GM23338 (cell line): ENCODE data around the gene YWHAH. TPM values are rescaled to one million over a fixed set of nuclear protein-coding genes. Genes with fewer than 3 reads are reported as not detected.

ENCODE experiments used
- ATAC-seq: fragments of 200-7000 bp; cut with Tn5 transposase; 3 replicates; pipeline ENCODE4 v1.9.1; 2020
- DNase-seq: peaks from one replicate; pipeline ENCODE4 v3.0.0-alpha.2; 2015; ENCODE audit warnings: low spot score
- H2AFZ ChIP-seq: fragments of 200-600 bp; sonication (generic); 2 replicates; pipeline ENCODE4 v1.8.0; 2016; ENCODE audit warnings: antibody characterized with exemption, mild to moderate bottlenecking, moderate library complexity
- H3F3A ChIP-seq: fragments of 200-600 bp; sonication (generic); replicated peaks from 2 replicates; pipeline ENCODE4 v1.8.0; 2017; ENCODE audit warnings: antibody characterized with exemption, mixed run types, low read depth
- H3K27ac ChIP-seq: fragments of 200-600 bp; sonication (generic); 2 replicates; pipeline ENCODE4 v1.6.1; 2016; ENCODE audit warnings: low read depth
- H3K27me3 ChIP-seq: fragments of 200-600 bp; sonication (generic); 2 replicates; pipeline ENCODE4 v1.8.0; 2016; ENCODE audit warnings: mild to moderate bottlenecking, mixed run types, moderate library complexity; ENCODE audit not compliant: insufficient read depth
- H3K36me3 ChIP-seq: fragments of 200-600 bp; sonication (generic); 2 replicates; pipeline ENCODE4 v1.8.0; 2016; ENCODE audit warnings: mild to moderate bottlenecking; ENCODE audit not compliant: insufficient read depth
- H3K4me1 ChIP-seq: fragments of 200-600 bp; sonication (generic); 2 replicates; pipeline ENCODE4 v1.8.0; 2016; ENCODE audit warnings: mild to moderate bottlenecking, moderate library complexity; ENCODE audit not compliant: insufficient read depth
- H3K4me2 ChIP-seq: fragments of 200-600 bp; sonication (generic); 2 replicates; pipeline ENCODE4 v1.7.1; 2017; ENCODE audit warnings: mixed run types
- H3K4me3 ChIP-seq: fragments of 200-600 bp; sonication (generic); 2 replicates; pipeline ENCODE4 v1.6.1; 2016; ENCODE audit warnings: mixed run types
- H3K79me2 ChIP-seq: fragments of 200-600 bp; sonication (generic); replicated peaks from 2 replicates; pipeline ENCODE4 v1.8.0; 2017; ENCODE audit warnings: mild to moderate bottlenecking; ENCODE audit not compliant: insufficient read depth
- H3K9me2 ChIP-seq: fragments of 200-600 bp; sonication (generic); 2 replicates; pipeline ENCODE4 v1.8.0; 2017; ENCODE audit not compliant: insufficient read depth
- H4K20me1 ChIP-seq: fragments of 200-600 bp; sonication (generic); replicated peaks from 2 replicates; pipeline ENCODE4 v1.8.0; 2017; ENCODE audit warnings: mild to moderate bottlenecking; ENCODE audit not compliant: insufficient read depth
- H3K27ac Mint-ChIP-seq: 2 replicates; pipeline ENCODE4 v1.8.0; 2020; ENCODE audit warnings: inconsistent platforms, mild to moderate bottlenecking, moderate library complexity, mixed read lengths
- H3K27me3 Mint-ChIP-seq: 3 replicates; pipeline ENCODE4 v1.8.0; 2022; ENCODE audit warnings: low read depth, mild to moderate bottlenecking, moderate library complexity, mixed read lengths, inconsistent platforms; ENCODE audit not compliant: insufficient read depth, poor library complexity
- H3K36me3 Mint-ChIP-seq: 3 replicates; pipeline ENCODE4 v1.8.0; 2021; ENCODE audit warnings: low read depth, mild to moderate bottlenecking, inconsistent platforms, moderate library complexity, mixed read lengths
- H3K4me1 Mint-ChIP-seq: 3 replicates; pipeline ENCODE4 v1.8.0; 2020; ENCODE audit warnings: mild to moderate bottlenecking, inconsistent platforms, mixed read lengths
- H3K4me3 Mint-ChIP-seq: 3 replicates; pipeline ENCODE4 v1.8.0; 2021; ENCODE audit warnings: moderate library complexity, mild to moderate bottlenecking, inconsistent platforms, mixed read lengths
- H3K9me3 Mint-ChIP-seq: 3 replicates; pipeline ENCODE4 v1.8.0; 2020; ENCODE audit warnings: moderate library complexity, mild to moderate bottlenecking, inconsistent platforms, mixed read lengths
- CREB1 ChIP-seq: fragments of 250-450 bp; sonication (Bioruptor Pico); IDR thresholded peaks from 2 replicates; pipeline ENCODE4 v1.5.0; 2020; ENCODE audit warnings: low read depth, mild to moderate bottlenecking, moderate library complexity
- EZH2 ChIP-seq: fragments of 200-600 bp; sonication (generic); IDR thresholded peaks from one replicate; pipeline ENCODE4 v1.8.0; 2017; ENCODE audit warnings: antibody characterized with exemption, mild to moderate bottlenecking, low read depth; ENCODE audit not compliant: unreplicated experiment
- EZH2phosphoT487 ChIP-seq: fragments of 200-600 bp; sonication (generic); IDR thresholded peaks from one replicate; pipeline ENCODE4 v1.8.1; 2018; ENCODE audit warnings: antibody characterized with exemption; ENCODE audit not compliant: unreplicated experiment
- JUNB ChIP-seq: IDR thresholded peaks from one replicate; pipeline ENCODE4 v1.6.1; 2016; ENCODE audit warnings: antibody characterized with exemption; ENCODE audit not compliant: unreplicated experiment
- NANOG ChIP-seq: IDR thresholded peaks from 2 replicates; pipeline ENCODE4 v1.6.1; 2016; ENCODE audit warnings: antibody characterized with exemption, borderline replicate concordance
- POLR2AphosphoS5 ChIP-seq: IDR thresholded peaks from 2 replicates; pipeline ENCODE4 v1.6.1; 2016; ENCODE audit warnings: antibody characterized with exemption, low read depth
- STAT1 ChIP-seq: IDR thresholded peaks from one replicate; pipeline ENCODE4 v1.6.1; 2016; ENCODE audit warnings: antibody characterized with exemption; ENCODE audit not compliant: unreplicated experiment
- ZNF114 ChIP-seq: fragments of 250-450 bp; sonication (Bioruptor Pico); IDR thresholded peaks from 2 replicates; pipeline ENCODE4 v1.5.0; 2020; ENCODE audit warnings: mild to moderate bottlenecking, moderate library complexity
- ZNF331 ChIP-seq: fragments of 250-450 bp; sonication (Bioruptor Pico); IDR thresholded peaks from 2 replicates; pipeline ENCODE4 v1.5.0; 2020; ENCODE audit warnings: low read depth, mild to moderate bottlenecking, moderate library complexity
- polyA plus RNA-seq: library from polyadenylated mRNA; unstranded; fragments of >200 nt; fragmentation: Nextera tagmentation; extraction: Ambion mirVana; gene quantifications from 2 replicates; pipeline ENCODE4 v1.2.1, GENCODE V29; 2016
- total RNA-seq: library from RNA; depleted of rRNA; stranded (reverse); fragments of >200 nt; shearing (Covaris generic); gene quantifications from 2 replicates; pipeline ENCODE4 v1.2.3, GENCODE V29; 2014
- TF ChIP-seq, protein P1 (sequence below), 2 experiments: fragments of 200-600 bp in 1 of 2; sonication (generic) in 1 of 2; conservative IDR thresholded peaks; 2 replicates each; pipeline versions ENCODE4 v1.5.1 to v1.6.1; 2016 to 2017; ENCODE audit warnings: antibody characterized with exemption in 2 of 2, low read depth in 2 of 2, mild to moderate bottlenecking in 2 of 2, moderate library complexity in 1 of 2
- TF ChIP-seq, protein P2 (sequence below): IDR thresholded peaks from one replicate; pipeline ENCODE4 v1.6.1; 2018; ENCODE audit warnings: antibody characterized with exemption; ENCODE audit not compliant: unreplicated experiment
- TF ChIP-seq, protein P3 (sequence below): IDR thresholded peaks from 2 replicates; pipeline ENCODE4 v1.6.1; 2016; ENCODE audit warnings: antibody characterized with exemption
- TF ChIP-seq, protein P4 (sequence below): fragments of 250-450 bp; sonication (Bioruptor Pico); IDR thresholded peaks from 2 replicates; pipeline ENCODE4 v1.5.0; 2020; ENCODE audit warnings: mild to moderate bottlenecking, moderate library complexity

The YWHAH gene
- total and polyA plus RNA-seq, 2 experiments from 2014 or later, result 277 to 283 TPM

DNA sequence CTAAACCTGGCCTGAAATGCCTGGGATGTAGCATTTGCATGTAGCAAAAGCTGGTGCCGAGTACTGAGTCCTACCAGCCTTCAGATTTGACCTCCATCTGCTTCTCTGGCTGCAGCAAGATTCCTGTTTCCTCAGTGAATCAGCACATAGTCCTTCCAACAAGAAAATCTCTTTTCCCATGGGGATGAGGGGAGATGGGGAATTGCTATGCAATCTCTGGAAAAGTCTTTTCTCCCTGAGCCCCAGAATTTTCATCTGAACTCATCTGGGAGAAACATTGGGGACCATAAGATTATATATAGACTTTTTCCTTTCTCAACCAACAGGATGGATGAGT lies 32.0 kb upstream of the YWHAH start:
- H3K27ac Mint-ChIP-seq, result no peak overlapping the region
- H3F3A ChIP-seq, result no peaks in the 10 kb centered on the region
- no peak overlapping the region for H3K4me3 ChIP-seq
- H3K4me3 Mint-ChIP-seq, result no peak overlapping the region
- H3K4me1 Mint-ChIP-seq, result no peaks in the 10 kb centered on the region
- ATAC-seq (no peak), DNase-seq (no peak)
- TF ChIP-seq EZH2, result no peak
- TF ChIP-seq, protein P1, sequence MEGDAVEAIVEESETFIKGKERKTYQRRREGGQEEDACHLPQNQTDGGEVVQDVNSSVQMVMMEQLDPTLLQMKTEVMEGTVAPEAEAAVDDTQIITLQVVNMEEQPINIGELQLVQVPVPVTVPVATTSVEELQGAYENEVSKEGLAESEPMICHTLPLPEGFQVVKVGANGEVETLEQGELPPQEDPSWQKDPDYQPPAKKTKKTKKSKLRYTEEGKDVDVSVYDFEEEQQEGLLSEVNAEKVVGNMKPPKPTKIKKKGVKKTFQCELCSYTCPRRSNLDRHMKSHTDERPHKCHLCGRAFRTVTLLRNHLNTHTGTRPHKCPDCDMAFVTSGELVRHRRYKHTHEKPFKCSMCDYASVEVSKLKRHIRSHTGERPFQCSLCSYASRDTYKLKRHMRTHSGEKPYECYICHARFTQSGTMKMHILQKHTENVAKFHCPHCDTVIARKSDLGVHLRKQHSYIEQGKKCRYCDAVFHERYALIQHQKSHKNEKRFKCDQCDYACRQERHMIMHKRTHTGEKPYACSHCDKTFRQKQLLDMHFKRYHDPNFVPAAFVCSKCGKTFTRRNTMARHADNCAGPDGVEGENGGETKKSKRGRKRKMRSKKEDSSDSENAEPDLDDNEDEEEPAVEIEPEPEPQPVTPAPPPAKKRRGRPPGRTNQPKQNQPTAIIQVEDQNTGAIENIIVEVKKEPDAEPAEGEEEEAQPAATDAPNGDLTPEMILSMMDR (conservative IDR thresholded peaks at IDR 0.05; ENCODE audit: low read depth in 2 of 2), result no peak
- TF ChIP-seq, protein P2, sequence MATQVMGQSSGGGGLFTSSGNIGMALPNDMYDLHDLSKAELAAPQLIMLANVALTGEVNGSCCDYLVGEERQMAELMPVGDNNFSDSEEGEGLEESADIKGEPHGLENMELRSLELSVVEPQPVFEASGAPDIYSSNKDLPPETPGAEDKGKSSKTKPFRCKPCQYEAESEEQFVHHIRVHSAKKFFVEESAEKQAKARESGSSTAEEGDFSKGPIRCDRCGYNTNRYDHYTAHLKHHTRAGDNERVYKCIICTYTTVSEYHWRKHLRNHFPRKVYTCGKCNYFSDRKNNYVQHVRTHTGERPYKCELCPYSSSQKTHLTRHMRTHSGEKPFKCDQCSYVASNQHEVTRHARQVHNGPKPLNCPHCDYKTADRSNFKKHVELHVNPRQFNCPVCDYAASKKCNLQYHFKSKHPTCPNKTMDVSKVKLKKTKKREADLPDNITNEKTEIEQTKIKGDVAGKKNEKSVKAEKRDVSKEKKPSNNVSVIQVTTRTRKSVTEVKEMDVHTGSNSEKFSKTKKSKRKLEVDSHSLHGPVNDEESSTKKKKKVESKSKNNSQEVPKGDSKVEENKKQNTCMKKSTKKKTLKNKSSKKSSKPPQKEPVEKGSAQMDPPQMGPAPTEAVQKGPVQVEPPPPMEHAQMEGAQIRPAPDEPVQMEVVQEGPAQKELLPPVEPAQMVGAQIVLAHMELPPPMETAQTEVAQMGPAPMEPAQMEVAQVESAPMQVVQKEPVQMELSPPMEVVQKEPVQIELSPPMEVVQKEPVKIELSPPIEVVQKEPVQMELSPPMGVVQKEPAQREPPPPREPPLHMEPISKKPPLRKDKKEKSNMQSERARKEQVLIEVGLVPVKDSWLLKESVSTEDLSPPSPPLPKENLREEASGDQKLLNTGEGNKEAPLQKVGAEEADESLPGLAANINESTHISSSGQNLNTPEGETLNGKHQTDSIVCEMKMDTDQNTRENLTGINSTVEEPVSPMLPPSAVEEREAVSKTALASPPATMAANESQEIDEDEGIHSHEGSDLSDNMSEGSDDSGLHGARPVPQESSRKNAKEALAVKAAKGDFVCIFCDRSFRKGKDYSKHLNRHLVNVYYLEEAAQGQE, result no peak
- no peak for TF ChIP-seq ZNF114 (CRISPR knock-in tag)
- no peak for TF ChIP-seq CREB1
- TF ChIP-seq, protein P3, sequence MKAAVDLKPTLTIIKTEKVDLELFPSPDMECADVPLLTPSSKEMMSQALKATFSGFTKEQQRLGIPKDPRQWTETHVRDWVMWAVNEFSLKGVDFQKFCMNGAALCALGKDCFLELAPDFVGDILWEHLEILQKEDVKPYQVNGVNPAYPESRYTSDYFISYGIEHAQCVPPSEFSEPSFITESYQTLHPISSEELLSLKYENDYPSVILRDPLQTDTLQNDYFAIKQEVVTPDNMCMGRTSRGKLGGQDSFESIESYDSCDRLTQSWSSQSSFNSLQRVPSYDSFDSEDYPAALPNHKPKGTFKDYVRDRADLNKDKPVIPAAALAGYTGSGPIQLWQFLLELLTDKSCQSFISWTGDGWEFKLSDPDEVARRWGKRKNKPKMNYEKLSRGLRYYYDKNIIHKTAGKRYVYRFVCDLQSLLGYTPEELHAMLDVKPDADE, result no peak
- TF ChIP-seq JUNB, result no peak
- no peak for TF ChIP-seq EZH2phosphoT487
- TF ChIP-seq, protein P4, sequence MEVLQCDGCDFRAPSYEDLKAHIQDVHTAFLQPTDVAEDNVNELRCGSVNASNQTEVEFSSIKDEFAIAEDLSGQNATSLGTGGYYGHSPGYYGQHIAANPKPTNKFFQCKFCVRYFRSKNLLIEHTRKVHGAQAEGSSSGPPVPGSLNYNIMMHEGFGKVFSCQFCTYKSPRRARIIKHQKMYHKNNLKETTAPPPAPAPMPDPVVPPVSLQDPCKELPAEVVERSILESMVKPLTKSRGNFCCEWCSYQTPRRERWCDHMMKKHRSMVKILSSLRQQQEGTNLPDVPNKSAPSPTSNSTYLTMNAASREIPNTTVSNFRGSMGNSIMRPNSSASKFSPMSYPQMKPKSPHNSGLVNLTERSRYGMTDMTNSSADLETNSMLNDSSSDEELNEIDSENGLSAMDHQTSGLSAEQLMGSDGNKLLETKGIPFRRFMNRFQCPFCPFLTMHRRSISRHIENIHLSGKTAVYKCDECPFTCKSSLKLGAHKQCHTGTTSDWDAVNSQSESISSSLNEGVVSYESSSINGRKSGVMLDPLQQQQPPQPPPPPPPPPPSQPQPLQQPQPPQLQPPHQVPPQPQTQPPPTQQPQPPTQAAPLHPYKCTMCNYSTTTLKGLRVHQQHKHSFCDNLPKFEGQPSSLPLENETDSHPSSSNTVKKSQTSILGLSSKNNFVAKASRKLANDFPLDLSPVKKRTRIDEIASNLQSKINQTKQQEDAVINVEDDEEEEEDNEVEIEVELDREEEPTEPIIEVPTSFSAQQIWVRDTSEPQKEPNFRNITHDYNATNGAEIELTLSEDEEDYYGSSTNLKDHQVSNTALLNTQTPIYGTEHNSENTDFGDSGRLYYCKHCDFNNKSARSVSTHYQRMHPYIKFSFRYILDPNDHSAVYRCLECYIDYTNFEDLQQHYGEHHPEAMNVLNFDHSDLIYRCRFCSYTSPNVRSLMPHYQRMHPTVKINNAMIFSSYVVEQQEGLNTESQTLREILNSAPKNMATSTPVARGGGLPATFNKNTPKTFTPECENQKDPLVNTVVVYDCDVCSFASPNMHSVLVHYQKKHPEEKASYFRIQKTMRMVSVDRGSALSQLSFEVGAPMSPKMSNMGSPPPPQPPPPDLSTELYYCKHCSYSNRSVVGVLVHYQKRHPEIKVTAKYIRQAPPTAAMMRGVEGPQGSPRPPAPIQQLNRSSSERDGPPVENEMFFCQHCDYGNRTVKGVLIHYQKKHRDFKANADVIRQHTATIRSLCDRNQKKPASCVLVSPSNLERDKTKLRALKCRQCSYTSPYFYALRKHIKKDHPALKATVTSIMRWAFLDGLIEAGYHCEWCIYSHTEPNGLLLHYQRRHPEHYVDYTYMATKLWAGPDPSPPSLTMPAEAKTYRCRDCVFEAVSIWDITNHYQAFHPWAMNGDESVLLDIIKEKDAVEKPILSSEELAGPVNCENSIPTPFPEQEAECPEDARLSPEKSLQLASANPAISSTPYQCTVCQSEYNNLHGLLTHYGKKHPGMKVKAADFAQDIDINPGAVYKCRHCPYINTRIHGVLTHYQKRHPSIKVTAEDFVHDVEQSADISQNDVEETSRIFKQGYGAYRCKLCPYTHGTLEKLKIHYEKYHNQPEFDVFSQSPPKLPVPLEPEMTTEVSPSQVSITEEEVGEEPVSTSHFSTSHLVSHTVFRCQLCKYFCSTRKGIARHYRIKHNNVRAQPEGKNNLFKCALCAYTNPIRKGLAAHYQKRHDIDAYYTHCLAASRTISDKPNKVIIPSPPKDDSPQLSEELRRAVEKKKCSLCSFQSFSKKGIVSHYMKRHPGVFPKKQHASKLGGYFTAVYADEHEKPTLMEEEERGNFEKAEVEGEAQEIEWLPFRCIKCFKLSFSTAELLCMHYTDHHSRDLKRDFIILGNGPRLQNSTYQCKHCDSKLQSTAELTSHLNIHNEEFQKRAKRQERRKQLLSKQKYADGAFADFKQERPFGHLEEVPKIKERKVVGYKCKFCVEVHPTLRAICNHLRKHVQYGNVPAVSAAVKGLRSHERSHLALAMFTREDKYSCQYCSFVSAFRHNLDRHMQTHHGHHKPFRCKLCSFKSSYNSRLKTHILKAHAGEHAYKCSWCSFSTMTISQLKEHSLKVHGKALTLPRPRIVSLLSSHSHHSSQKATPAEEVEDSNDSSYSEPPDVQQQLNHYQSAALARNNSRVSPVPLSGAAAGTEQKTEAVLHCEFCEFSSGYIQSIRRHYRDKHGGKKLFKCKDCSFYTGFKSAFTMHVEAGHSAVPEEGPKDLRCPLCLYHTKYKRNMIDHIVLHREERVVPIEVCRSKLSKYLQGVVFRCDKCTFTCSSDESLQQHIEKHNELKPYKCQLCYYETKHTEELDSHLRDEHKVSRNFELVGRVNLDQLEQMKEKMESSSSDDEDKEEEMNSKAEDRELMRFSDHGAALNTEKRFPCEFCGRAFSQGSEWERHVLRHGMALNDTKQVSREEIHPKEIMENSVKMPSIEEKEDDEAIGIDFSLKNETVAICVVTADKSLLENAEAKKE (CRISPR knock-in tag), result no peak
- no peak for TF ChIP-seq NANOG
- no peak for TF ChIP-seq ZNF331 (CRISPR knock-in tag)
- no peak for TF ChIP-seq POLR2AphosphoS5
- no peak for TF ChIP-seq STAT1
- no peaks in the 10 kb centered on the region for H3K4me1 ChIP-seq
- H3K9me2 ChIP-seq, result no peaks in the 10 kb centered on the region
- peaks cover 4% of the 10 kb centered on the region; the same call in 1 of the 3 replicates for H3K36me3 Mint-ChIP-seq
- H2AFZ ChIP-seq, result no peak overlapping the region
- no peaks in the 10 kb centered on the region for H3K27me3 ChIP-seq
- peaks cover 4% of the 10 kb centered on the region for H3K27me3 Mint-ChIP-seq
- H3K4me2 ChIP-seq, result no peak overlapping the region
- no peaks in the 10 kb centered on the region for H4K20me1 ChIP-seq
- H3K27ac ChIP-seq, result no peak overlapping the region
- no peaks in the 10 kb centered on the region for H3K36me3 ChIP-seq
- no peaks in the 10 kb centered on the region for H3K79me2 ChIP-seq
- no peaks in the 10 kb centered on the region for H3K9me3 Mint-ChIP-seq
